ENCODE results near the gene CELA3A.
"Not testable (repeated sequence)": the region's sequence is repeated elsewhere in the genome, so short reads cannot be mapped to it uniquely, and the experiment has no call there.

Gene CELA3A

GRCh38 chr1:21982122-21982521 lies 19.3 kb upstream of the CELA3A start:
- not testable (repeated sequence) for DNase-seq (ENCODE audit: low read depth)

- DNase-seq (ENCODE audit: low read depth), result not testable (repeated sequence)
These were observed 17.9 kb upstream of the CELA3A start for GRCh38 chr1:21983539-21983938.

- not testable (repeated sequence) for DNase-seq (ENCODE audit: low read depth)
These were observed 15.6 kb upstream of the CELA3A start for GRCh38 chr1:21985893-21986292.

- not testable (repeated sequence) for DNase-seq (ENCODE audit: low read depth)
These were observed 15.1 kb upstream of the CELA3A start for GRCh38 chr1:21986386-21986785.

- DNase-seq (ENCODE audit: low read depth), result not testable (repeated sequence)
These were observed 11.6 kb upstream of the CELA3A start for GRCh38 chr1:21989672-21990393.

- DNase-seq (ENCODE audit: low read depth), result not testable (repeated sequence)
These were observed 9.3 kb upstream of the CELA3A start for GRCh38 chr1:21992186-21992585.

- DNase-seq (ENCODE audit: low read depth), result not testable (repeated sequence)
These were observed 6.7 kb upstream of the CELA3A start for GRCh38 chr1:21994716-21995115.

- not testable (repeated sequence) for DNase-seq (ENCODE audit: low read depth)
These were observed 4.8 kb upstream of the CELA3A start for GRCh38 chr1:21996663-21996970.

- not testable (repeated sequence) for DNase-seq (ENCODE audit: low read depth)
These were observed 3.4 kb upstream of the CELA3A start for GRCh38 chr1:21997891-21998623.

GRCh38 chr1:21998624-21999294 lies 2.7 kb upstream of the CELA3A start:
- not testable (repeated sequence) for DNase-seq (ENCODE audit: low read depth)

GRCh38 chr1:21999645-22000044 lies 1.8 kb upstream of the CELA3A start:
- not testable (repeated sequence) for DNase-seq (ENCODE audit: low read depth)

GRCh38 chr1:22002461-22002860 lies 1.0 kb downstream of the CELA3A start:
- DNase-seq (ENCODE audit: low read depth), result not testable (repeated sequence)

GRCh38 chr1:22002875-22003274 lies 1.4 kb downstream of the CELA3A start:
- DNase-seq (ENCODE audit: low read depth), result not testable (repeated sequence)

GRCh38 chr1:22003959-22004358 lies 2.5 kb downstream of the CELA3A start:
- DNase-seq (ENCODE audit: low read depth), result not testable (repeated sequence)

- DNase-seq (ENCODE audit: low read depth), result not testable (repeated sequence)
These were observed 4.0 kb downstream of the CELA3A start for GRCh38 chr1:22005261-22006149.

GRCh38 chr1:22006736-22007135 lies 5.3 kb downstream of the CELA3A start:
- DNase-seq (ENCODE audit: low read depth), result not testable (repeated sequence)

- DNase-seq (ENCODE audit: low read depth), result not testable (repeated sequence)
These were observed 5.8 kb downstream of the CELA3A start for GRCh38 chr1:22007262-22007661.

- DNase-seq (ENCODE audit: low read depth), result not testable (repeated sequence)
These were observed 8.1 kb downstream of the CELA3A start for GRCh38 chr1:22009566-22009965.

- not testable (repeated sequence) for DNase-seq (ENCODE audit: low read depth)
These were observed 11.3 kb downstream of the CELA3A start for GRCh38 chr1:22012752-22013151.

GRCh38 chr1:22014575-22015206 lies 13.2 kb downstream of the CELA3A start:
- not testable (repeated sequence) for DNase-seq (ENCODE audit: low read depth)
